ENCODE data around the gene GOT1.

Gene GOT1

GRCh38 chr10:99394256-99394655, 36.2 kb downstream of the GOT1 start:
- no peak for DNase-seq

DNA sequence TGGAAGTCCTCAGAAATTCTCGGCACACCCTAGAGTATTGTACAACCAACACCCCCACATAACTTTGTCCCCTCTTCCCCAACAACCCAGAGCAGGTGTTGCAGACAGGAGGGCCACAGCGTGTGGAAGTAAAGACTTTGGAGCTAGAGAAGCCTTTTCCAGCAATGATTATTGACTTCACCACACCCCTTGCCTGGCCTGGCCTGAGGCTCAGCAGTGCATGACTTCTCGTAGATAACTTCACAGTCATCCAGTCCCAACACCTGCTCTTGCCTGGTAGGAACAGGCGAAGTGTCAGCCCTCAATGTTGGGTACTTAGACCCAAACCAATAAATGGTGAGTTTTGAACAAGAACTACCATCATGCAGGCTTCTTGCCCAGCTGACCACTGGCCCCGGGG, 36.7 kb downstream of the GOT1 start:
- DNase-seq = no peak

DNA sequence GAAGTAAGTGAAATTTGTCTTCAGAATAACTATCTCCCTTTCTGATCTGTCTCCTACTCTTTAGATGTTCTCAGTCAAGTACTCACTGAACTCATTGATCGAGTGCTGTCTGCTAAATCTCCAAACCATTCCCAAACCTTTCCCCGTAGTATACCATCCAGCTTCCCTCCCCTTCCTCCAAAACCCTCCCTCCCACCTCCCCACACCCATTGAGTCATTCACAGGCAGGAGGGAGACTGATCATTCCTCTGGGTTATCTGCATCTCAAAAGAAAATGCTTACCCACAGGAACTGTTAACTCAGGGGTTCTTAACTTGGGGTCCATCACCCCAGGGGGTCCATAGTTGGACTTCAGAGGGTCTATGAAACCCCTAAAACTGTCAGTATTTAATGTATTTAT, 37.4 kb downstream of the GOT1 start:
- peak; percentile 54 for DNase-seq

DNA sequence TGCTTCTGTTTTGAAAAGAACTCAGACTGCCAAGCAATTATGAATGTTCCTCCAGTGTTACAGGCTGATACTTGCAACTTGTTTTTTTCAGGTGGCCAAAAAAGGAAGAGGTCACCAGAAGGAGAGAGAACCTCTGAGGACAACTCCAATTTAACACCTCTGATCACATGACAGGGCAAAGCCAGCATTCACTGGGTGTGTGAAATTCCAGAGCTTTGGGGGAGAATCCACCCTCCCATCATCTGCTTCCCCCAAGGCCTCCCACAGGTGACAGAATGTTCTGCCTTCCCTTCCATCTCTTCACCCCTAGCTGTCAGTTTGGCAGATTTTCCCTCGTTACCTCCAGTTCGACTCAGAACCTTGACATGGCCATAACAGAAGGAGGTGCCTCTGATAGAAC, 39.1 kb downstream of the GOT1 start:
- DNase-seq = peak; percentile 20

- DNase-seq = no peak
These were observed 40.5 kb downstream of the GOT1 start for GRCh38 chr10:99389729-99390480.

GRCh38 chr10:99387541-99387940, 42.9 kb downstream of the GOT1 start:
- no peak for DNase-seq

DNA sequence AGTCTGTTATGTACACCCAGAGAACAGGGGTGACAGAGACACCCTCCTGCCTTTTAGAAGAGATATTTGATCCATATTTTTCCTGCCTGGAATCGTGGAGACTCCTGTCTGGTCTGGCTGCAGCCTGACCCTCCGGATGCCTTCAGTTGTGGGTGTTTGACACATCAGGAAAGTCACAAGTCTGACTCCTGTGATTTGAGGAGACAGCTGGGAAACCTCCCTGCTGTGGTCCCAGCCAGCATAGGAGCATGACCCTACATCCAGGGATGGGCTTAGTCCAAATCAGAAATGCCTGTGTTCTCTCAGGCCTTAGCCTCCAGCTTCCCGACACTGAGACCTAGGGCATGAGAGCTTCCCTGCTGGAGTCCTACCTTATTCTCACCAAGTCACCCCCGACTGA, 43.4 kb downstream of the GOT1 start:
- no peak for DNase-seq

DNA sequence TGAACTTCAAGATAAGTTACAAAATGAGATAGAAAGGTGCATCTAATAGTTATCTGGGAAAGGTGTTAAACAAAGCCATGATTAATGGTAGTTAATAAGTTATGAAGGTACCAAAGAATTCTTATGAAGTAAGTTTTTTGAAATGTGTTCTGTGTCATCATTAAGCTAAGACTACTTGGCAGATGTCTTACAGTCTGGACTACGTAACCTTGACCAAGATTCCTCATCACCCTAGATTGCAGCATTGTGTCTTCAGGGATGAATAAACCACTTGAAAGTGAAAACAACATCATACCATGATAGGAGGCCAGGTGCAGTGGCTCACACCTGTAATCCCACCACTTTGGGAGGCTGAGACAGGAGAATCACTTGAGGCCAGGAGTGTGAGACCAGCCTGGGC, 48.2 kb downstream of the GOT1 start:
- DNase-seq = no peak

DNA sequence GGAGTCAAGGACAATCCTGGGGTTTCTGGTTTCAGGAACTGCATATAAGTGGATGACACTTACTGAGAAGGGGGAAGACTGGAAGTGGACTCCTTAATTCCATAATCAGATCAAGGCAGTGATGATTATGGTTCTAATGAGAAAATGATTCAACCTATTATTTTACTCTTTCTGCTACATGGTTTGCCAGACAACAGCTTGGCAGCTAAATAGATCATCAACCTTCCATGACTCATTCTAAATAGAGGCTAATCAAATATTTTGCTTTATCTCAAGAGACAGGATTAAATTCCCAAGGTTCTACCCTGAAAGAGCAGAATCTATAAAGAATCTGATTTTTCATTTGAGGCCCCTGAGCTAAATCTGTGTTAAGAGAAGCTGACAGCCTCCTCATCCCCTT, 55.0 kb downstream of the GOT1 start:
- DNase-seq = peak; percentile 15

DNA sequence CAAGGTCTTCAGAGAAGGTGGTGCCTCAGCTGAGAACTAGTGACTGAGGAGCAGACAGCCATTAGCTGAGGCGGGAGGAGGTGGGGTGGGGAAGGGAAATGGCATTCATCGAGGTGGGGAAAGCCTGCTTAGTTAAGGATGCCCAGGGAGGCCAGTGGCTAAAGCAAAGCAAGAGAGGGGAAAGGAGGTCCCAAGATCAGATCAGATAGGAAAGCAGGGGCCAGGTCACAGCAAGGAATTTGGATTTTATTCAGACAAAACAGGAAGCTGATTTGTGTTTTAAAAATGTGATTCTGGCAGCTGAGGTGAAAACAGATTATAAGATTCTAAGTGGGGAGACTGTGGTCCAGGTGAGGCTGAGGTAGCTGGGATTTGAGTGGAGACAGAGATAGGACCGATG, 55.5 kb downstream of the GOT1 start:
- DNase-seq = no peak

- peak; percentile 53 for DNase-seq
These were observed 55.9 kb downstream of the GOT1 start for GRCh38 chr10:99374526-99374925.

DNA sequence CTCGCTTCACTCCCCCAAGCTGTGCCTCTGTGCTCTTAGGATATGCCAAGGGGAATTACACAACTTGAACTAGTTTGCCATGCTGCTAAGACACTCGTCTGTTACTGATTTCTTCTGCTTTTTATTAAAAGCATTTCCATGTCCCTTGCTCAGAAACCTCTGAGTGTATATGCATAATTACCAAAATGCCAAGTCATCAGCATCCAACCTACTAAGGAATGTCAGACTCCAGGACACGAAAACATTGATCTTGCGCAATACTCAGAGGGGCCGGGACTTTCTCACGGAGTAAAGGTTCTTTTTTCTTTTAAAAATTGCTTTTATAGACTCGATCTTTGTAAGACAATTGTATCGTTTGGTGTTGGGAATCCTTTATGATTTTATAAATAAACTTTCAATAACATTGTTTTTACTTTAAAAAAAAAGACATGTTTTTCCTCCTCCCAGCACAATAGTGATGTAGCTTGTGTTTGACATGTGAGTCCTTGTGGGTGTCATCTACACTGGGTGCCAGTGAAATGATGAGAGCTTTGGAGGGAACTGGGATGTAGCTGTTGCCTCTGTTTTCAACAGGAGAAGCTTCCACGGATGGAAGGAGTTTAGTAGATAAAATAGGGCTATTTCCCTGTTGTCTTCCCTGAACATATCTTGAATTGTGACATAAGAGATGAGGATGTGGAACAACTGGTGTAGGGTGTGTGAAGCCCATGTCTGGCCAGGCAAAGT, 57.7 kb downstream of the GOT1 start:
- no peak for DNase-seq

GRCh38 chr10:99370993-99371392, 59.4 kb downstream of the GOT1 start:
- DNase-seq = no peak

- peak; percentile 62 for DNase-seq
These were observed 60.9 kb downstream of the GOT1 start for GRCh38 chr10:99369551-99369950.

DNA sequence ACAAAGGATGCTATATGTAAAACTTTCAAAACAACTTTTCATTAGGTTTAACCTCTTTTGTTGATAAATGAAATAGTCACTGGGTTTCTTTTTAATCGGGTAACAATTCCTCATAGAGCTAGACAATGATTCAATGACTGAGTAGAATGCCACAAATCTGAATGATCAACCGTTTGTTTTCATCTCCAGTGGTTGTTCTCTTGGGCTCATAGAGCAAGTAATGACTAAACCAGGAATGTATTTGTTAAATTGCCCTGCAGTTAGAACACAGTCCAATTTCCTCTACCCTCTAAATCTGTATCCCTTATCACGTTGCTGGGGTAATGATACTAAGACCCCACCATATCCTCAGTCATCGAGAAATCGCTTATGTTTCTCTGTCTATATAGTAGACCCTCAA, 61.3 kb downstream of the GOT1 start:
- DNase-seq = peak; percentile 4

DNA sequence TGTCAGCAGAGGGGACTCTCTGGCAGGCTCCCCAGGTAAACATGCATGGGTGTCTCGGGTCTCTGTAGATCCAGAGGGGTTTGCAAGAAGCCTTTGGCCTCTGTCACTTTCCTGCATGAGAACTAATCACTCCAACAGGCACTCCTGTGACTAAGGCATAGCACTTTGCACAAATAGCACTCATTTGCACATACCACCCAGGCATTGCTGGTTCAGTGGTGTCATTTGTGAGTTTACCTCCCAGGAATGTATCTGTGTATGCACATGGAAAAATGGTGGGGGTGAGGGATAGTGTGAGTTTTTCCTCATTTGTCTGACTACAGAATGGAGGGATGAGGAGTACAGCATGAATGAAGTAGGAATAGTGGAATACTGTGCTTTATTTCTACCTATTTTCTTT, 61.8 kb downstream of the GOT1 start:
- DNase-seq = peak; percentile 26

DNA sequence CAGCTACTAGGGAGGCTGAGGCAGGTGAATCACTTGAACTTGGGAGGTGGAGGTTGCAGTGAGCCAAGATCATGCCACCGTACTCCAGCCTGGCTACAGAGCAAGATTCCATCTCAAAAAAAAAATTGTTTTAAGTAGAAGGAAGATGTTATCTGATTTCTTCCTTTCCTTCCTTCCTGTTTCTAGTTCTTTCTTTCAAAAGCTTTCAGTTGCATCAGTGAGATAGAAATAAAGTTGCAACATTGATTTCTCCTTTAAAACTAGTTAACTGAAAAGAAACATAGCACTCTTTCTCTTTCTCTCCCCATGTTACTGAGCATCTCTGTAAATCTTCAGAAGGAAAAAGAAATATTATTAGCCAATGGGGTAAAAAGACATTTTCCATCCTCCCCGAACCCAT, 63.8 kb downstream of the GOT1 start:
- no peak for DNase-seq

DNA sequence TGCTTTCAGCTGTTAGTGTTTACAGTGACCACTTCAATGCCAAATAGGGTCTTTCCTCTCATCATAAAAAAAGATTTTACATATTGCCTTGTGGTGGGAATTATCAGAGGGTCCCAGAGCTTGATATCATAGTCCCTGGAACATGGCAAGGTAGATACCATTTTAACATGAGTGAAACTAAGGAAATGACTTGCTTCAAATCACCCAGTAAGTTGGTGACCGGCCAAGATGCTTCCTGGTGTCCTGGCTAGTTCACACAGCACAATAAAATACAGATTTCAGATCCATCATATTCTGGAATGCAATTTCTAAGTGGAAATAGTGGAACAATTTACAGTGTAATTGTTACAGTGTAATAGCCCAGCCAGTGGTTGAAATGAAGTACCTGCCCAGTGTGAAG, 64.7 kb downstream of the GOT1 start:
- DNase-seq = no peak

- DNase-seq = no peak
These were observed 65.1 kb downstream of the GOT1 start for GRCh38 chr10:99365311-99365710.

DNA sequence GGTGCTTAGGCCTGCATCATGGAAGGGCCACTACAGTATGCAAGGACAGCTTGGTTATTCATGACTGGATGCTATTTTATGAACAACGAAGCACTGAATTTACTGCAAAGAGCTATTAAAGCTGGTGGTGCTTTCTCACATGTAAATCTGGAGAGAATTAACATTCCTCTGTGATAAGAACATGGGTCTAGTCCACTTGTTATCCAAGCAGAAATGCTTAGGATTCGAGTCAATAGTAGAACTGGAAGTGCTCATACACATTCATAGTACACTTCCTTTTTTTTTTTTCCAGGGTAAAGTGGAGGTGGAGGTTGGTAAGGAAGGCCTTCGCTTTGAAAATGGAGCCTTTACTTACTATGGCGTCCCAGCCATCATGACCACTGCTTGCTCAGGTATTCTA, 66.3 kb downstream of the GOT1 start:
- DNase-seq = peak; percentile 70

DNA sequence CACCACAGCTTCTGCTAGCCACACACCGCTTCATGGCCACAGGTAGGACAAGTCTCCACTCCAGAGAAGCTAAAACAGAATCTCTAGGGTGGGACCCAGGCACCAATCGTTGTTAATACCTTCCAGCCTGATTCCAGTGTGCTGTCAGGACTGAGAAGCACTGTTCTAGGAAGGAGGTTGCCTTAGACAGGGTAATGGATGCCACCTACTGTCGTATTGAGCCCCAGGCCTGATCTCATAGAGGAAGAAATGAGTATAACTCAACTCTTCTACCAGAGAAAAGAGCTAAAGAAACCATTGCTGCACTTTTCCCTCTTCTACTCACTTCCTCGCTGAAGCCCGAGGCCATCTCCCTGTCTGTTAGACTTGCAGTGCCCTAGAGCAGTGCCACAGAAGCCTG, 69.5 kb downstream of the GOT1 start:
- DNase-seq = no peak

GRCh38 chr10:99358101-99358500, 72.3 kb downstream of the GOT1 start:
- peak; percentile 67 for DNase-seq

GRCh38 chr10:99357691-99358090, 72.7 kb downstream of the GOT1 start:
- peak; percentile 58 for DNase-seq

GRCh38 chr10:99353182-99353581, 77.2 kb downstream of the GOT1 start:
- DNase-seq = no peak

DNA sequence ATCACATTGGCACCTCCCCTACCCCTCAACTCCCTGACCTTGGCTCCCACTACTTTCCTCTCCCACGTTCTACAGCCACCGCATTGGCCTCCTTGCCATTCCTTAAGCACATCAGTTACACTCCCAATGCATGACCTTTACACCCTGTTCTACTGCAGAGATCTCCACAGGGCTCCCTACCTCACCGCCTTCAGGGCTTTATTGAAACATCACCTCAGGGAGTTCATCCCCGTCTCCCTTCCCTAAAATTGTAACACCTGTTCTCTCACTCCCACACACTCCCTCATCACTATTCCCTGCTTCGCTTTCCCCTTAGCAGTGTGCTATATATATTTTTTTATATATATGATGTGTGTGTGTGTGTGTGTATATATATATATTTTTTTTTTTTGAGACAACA, 82.8 kb downstream of the GOT1 start:
- DNase-seq = no peak

Measured in NCI-H226 (cell line).